Measurements from ENCODE around the gene PFKFB3. TPM values are rescaled to one million over a fixed set of nuclear protein-coding genes. Genes with fewer than 3 reads are reported as not detected.

PFKFB3 gene
- total and polyA plus RNA-seq, 2 of the 13 experiments (the other 11 are each of a cell fraction or from before 2014, with no cell fraction given): 1.2 to 13.3 TPM

- 18% methylated on average over 7 of the region's 7 CpGs for WGBS (ENCODE audit: low lambda C conversion rate)
- Histone ChIP-seq H4K20me1 (ENCODE audit: insufficient read depth, low read length) (no peaks in the 10 kb centered on the region), H3K4me3 (replicated peaks in 1 of 3; ENCODE audit: insufficient read depth in 1 of 3, low read depth in 2 of 3, low read length in 3 of 3) (no peak overlapping the region), H3K79me2 (ENCODE audit: insufficient read depth, low read length) (no peaks in the 10 kb centered on the region), H3K9ac (ENCODE audit: insufficient read depth, low read depth, low read length) (no peak overlapping the region), H3K9me3 (ENCODE audit: low read length) (no peaks in the 10 kb centered on the region), H2AFZ (ENCODE audit: low read length) (no peak overlapping the region), H3K4me2 (ENCODE audit: low read depth, low read length) (no peak overlapping the region), H3K27me3 (ENCODE audit: control insufficient read depth in 1 of 2, insufficient read depth in 2 of 2, low read length in 2 of 2) (peaks cover 0 to 7% of the 10 kb centered on the region in 2 experiments; a peak in 2 of 5 replicates), H3K36me3 (replicated peaks in 1 of 2; ENCODE audit: control insufficient read depth in 1 of 2, insufficient read depth in 2 of 2, low read length in 2 of 2) (no peaks in the 10 kb centered on the region), H3K4me1 (ENCODE audit: insufficient read depth, low read length) (peaks cover 33% of the 10 kb centered on the region), H3K27ac (ENCODE audit: extremely low read length, insufficient read depth, low read length) (no peak overlapping the region)
- ATAC-seq (no peak), FAIRE-seq (no peak), DNase-seq (ENCODE audit: low spot score) (no peak)
- ChIA-PET CTCF (ENCODE audit: low intra/inter-chr PET ratio, low total read pairs) (no interaction called here), POLR2A (no interaction called here)
- in situ Hi-C loops (cut with HindIII; ENCODE audit: extremely low pct_ligation_motif_present, low pct_unique_long_range_greater_than_20kb) (no loop called here), intact Hi-C loops (cut with micrococcal nuclease; ENCODE audit: unreplicated experiment) (no loop called here)
- no TSS peak for BruUV-seq (replicated peaks)
- TF ChIP-seq NFYB (CRISPR knock-in tag; IDR thresholded peaks at IDR 0.05) (no peak), TOE1 (CRISPR knock-in tag; IDR thresholded peaks at IDR 0.05) (no peak), GABPB1 (CRISPR knock-in tag; IDR thresholded peaks at IDR 0.05) (no peak), FLYWCH1 (CRISPR knock-in tag; IDR thresholded peaks at IDR 0.05) (no peak), ZNF672 (CRISPR knock-in tag; IDR thresholded peaks at IDR 0.05) (no peak), DZIP1 (CRISPR knock-in tag; IDR thresholded peaks at IDR 0.05) (no peak), LCORL (IDR thresholded peaks at IDR 0.05) (no peak), LCORL (CRISPR knock-in tag; IDR thresholded peaks at IDR 0.05) (no peak), TCF12 (IDR thresholded peaks at IDR 0.05) (no peak), TCF12 (CRISPR knock-in tag; IDR thresholded peaks at IDR 0.05) (no peak)
Measured at GRCh38 chr10:6297522-6297921, 94.8 kb downstream of the PFKFB3 start.
